NB4 (cell line): ENCODE results near the gene GRIK2.

Experiments used
- DNase-seq: peaks from one replicate; pipeline ENCODE4 v3.0.0; 2010; ENCODE audit warnings: low read depth
- H3K4me3 ChIP-seq: one replicate; pipeline ENCODE4 v1.5.1; 2011; ENCODE audit warnings: mild to moderate bottlenecking, low read depth, low read length, moderate library complexity
- MAX ChIP-seq: IDR thresholded peaks from 2 replicates; pipeline ENCODE4 v1.6.1; 2011; ENCODE audit warnings: low read depth, low read length
- MYC ChIP-seq: IDR thresholded peaks from 2 replicates; pipeline ENCODE4 v1.6.1; 2011; ENCODE audit warnings: low read depth, low read length
- POLR2A ChIP-seq: IDR thresholded peaks from 2 replicates; pipeline ENCODE4 v1.6.1; 2011; ENCODE audit warnings: mild to moderate bottlenecking; ENCODE audit not compliant: insufficient read length; ENCODE audit errors: extremely low read depth
- TF ChIP-seq, protein P1 (sequence below): IDR thresholded peaks from one replicate; pipeline ENCODE4 v1.5.1; 2012; ENCODE audit warnings: low read depth, low read length

Gene GRIK2

DNA sequence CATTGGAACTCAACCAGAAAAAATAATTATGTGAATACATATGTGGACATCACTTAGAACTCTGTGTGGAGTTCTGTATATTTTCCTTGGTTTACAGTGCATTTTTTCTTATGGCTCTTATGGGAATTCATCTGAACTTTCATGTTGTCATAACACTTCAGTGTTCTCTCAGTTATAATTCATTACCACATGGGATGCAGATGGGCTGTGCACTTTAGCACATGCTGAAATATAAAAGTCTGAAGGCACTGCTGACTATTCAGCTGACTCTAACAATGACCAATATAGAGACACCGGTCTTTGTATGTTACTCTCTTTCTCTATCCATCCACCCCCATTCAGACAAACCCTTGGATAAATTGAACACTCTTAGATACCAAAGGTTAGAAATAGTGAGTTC is 29.3 kb downstream of the GRIK2 start:
- TF ChIP-seq, protein P1, sequence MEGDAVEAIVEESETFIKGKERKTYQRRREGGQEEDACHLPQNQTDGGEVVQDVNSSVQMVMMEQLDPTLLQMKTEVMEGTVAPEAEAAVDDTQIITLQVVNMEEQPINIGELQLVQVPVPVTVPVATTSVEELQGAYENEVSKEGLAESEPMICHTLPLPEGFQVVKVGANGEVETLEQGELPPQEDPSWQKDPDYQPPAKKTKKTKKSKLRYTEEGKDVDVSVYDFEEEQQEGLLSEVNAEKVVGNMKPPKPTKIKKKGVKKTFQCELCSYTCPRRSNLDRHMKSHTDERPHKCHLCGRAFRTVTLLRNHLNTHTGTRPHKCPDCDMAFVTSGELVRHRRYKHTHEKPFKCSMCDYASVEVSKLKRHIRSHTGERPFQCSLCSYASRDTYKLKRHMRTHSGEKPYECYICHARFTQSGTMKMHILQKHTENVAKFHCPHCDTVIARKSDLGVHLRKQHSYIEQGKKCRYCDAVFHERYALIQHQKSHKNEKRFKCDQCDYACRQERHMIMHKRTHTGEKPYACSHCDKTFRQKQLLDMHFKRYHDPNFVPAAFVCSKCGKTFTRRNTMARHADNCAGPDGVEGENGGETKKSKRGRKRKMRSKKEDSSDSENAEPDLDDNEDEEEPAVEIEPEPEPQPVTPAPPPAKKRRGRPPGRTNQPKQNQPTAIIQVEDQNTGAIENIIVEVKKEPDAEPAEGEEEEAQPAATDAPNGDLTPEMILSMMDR, result no peak
- TF ChIP-seq POLR2A (no peak), MYC (no peak), MAX (no peak)
- no peak for DNase-seq
- H3K4me3 ChIP-seq, result no peak overlapping the region

DNA sequence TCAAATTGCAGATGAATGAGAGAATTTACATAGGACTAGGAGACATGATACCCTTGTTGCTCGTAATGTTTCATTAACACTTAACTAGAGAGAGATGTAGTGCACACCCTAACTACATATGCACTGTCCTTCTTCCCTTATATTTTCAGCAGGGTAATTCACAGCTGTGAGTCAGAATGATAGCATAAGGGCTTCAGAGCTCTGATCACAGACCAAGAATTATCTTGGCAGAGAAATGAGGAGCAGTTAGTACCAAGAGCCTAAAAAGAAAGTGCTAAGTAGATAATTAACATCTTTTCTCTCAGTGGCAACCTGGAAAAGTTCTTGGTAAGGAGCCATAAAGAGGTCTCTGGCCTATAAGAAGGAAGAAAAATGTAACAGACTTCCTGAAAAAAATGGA is 35.8 kb downstream of the GRIK2 start:
- TF ChIP-seq MYC, result no peak
- no peak for TF ChIP-seq POLR2A
- no peak for TF ChIP-seq MAX
- H3K4me3 ChIP-seq, result no peak overlapping the region

DNA sequence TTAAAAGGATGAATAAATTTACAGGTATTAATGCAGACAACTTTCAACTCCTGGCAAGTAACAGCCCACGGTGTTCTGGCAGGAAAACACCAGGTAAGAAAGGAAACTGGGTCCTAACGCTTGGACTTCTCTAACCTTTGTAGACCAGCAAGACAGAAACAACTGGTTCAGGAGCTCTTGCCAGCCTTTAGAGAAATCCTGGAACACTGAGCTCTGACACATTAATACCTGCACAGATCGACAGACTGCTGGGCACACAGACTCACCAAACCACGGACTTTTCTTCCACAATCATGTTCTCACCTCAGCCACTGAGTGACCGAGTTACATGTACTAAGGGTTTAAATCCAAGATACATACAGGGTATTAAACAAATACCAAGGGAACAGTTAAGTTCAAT is 36.3 kb downstream of the GRIK2 start:
- TF ChIP-seq, protein P1, result no peak
- TF ChIP-seq POLR2A (no peak), MYC (no peak), MAX (no peak)
- H3K4me3 ChIP-seq, result no peak overlapping the region
- no peak for DNase-seq

More for the DNA sequence above, 35.8 kb downstream of the GRIK2 start:
- DNase-seq, result no peak

- no peak for DNase-seq
- no peak overlapping the region for H3K4me3 ChIP-seq
- TF ChIP-seq MAX (no peak), MYC (no peak), POLR2A (no peak)
- TF ChIP-seq, protein P1, result no peak
These were observed 39.6 kb downstream of the GRIK2 start for GRCh38 chr6:101433141-101433540.

DNA sequence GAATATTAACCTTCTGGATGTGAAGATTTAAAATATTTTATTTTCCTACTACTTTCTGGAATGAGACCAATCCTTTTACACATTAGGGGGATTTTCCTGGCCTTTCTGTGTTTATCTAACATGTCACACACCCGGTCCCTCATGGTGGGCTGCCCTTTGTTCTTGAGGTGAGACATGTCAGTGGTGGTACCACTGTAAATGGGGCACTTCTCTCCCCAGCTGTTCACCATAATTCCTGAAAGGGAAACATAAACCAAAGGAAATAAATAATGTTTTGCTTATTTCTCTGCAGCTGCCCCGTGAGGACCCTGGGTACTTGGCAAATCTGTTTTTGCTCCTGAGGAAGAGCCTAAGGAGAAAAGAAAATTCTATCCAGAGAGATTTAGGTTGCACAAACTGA is 41.1 kb downstream of the GRIK2 start:
- no peak overlapping the region for H3K4me3 ChIP-seq
- DNase-seq, result no peak
- TF ChIP-seq POLR2A (no peak), MYC (no peak), MAX (no peak)
- TF ChIP-seq, protein P1, result no peak

- no peak for TF ChIP-seq MAX
- no peak for TF ChIP-seq MYC
- no peak for TF ChIP-seq POLR2A
- TF ChIP-seq, protein P1, result no peak
- no peak overlapping the region for H3K4me3 ChIP-seq
- no peak for DNase-seq
These were observed 41.5 kb downstream of the GRIK2 start for GRCh38 chr6:101435038-101435437.
